Effector CD4-positive, alpha-beta T cell (primary cell): ENCODE measurements around the gene TNIK.

ENCODE experiments used
- DNase-seq: peaks from one replicate; pipeline ENCODE4 v3.0.0-alpha.2; 2020

Gene TNIK

GRCh38 chr3:171181907-171182690, 278.1 kb downstream of the TNIK start:
- no peak for DNase-seq

- no peak for DNase-seq
Observed at GRCh38 chr3:171178714-171179113, 281.5 kb downstream of the TNIK start.

GRCh38 chr3:171177553-171177952, 282.7 kb downstream of the TNIK start:
- DNase-seq = no peak

GRCh38 chr3:171177056-171177455, 283.1 kb downstream of the TNIK start:
- no peak for DNase-seq

- DNase-seq = no peak
Observed at GRCh38 chr3:171176244-171176933, 283.8 kb downstream of the TNIK start.

GRCh38 chr3:171175741-171176234, 284.4 kb downstream of the TNIK start:
- DNase-seq = no peak

GRCh38 chr3:171173736-171174135, 286.5 kb downstream of the TNIK start:
- no peak for DNase-seq

GRCh38 chr3:171172070-171172469, 288.1 kb downstream of the TNIK start:
- DNase-seq = no peak

GRCh38 chr3:171169866-171170265, 290.3 kb downstream of the TNIK start:
- no peak for DNase-seq

GRCh38 chr3:171169443-171169842, 290.8 kb downstream of the TNIK start:
- no peak for DNase-seq

- DNase-seq = no peak
Observed at GRCh38 chr3:171168551-171168950, 291.7 kb downstream of the TNIK start.

- no peak for DNase-seq
Observed at GRCh38 chr3:171168086-171168485, 292.1 kb downstream of the TNIK start.

GRCh38 chr3:171165983-171166382, 294.2 kb downstream of the TNIK start:
- no peak for DNase-seq

- no peak for DNase-seq
Observed at GRCh38 chr3:171165499-171165921, 294.7 kb downstream of the TNIK start.

- no peak for DNase-seq
Observed at GRCh38 chr3:171164067-171164465, 296.1 kb downstream of the TNIK start.

GRCh38 chr3:171163101-171164066, 296.8 kb downstream of the TNIK start:
- no peak for DNase-seq

- no peak for DNase-seq
Observed at GRCh38 chr3:171160325-171160724, 299.9 kb downstream of the TNIK start.

- DNase-seq = no peak
Observed at GRCh38 chr3:171159822-171160157, 300.4 kb downstream of the TNIK start.

- DNase-seq = no peak
Observed at GRCh38 chr3:171159024-171159821, 301.0 kb downstream of the TNIK start.

- DNase-seq = no peak
Observed at GRCh38 chr3:171157980-171158379, 302.2 kb downstream of the TNIK start.

- DNase-seq = no peak
Observed at GRCh38 chr3:171157286-171157685, 302.9 kb downstream of the TNIK start.

- no peak for DNase-seq
Observed at GRCh38 chr3:171156401-171157010, 303.7 kb downstream of the TNIK start.
